ENCODE measurements around the gene TSNAX.

The TSNAX gene

DNA sequence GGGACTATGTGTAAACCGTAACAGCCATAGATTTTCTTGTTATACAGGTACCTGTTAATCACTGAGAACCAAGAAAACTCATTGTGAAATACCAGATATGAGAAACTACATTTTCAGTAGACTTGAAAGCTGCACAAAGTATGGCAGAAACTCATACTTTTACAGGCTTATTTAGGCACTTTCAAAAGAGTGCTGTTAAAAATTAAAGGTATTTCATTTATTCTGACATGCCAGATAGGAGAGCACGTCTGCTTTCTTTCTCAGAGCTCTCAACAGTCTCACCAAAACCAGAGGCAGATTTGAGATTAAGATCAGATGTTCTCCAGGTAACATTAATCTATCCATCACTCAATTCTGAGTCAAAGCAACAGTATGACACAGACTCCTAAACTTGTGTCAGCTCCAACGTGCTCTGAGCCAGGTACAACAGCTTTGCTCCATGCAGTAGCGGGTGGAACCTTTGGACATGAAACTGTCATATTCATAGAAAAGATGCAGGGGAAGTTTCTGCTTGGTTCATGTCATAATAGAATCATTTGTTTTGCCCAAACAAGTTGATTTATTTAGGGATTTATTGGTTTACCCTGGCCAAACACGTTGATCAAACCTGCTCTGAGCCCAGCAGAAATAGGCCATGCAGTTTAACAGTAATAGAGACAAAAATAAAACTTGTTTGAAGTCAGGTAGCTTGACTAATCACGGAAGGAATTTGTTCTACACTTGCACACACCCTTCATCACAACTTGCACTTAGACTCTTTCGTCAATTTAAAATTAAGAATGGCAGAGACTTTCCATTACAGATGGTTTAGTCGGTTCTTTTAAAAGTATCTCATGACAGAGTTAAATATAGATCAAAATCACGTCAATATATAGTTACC lies 20.8 kb upstream of the TSNAX start:
- TF ChIP-seq GATA3 (IDR thresholded peaks at IDR 0.05; ENCODE audit: low read depth, low read length) (no peak; the same call in 1 of the 2 replicates), GATA2 (IDR thresholded peaks at IDR 0.05; ENCODE audit: low read depth, low read length) (peak; percentile 37; the same call in 1 of the 2 replicates)

GRCh38 chr1:231508497-231508896 lies 20.0 kb upstream of the TSNAX start:
- TF ChIP-seq GATA2 (IDR thresholded peaks at IDR 0.05; ENCODE audit: low read depth, low read length) (no peak), GATA3 (IDR thresholded peaks at IDR 0.05; ENCODE audit: low read depth, low read length) (no peak)

DNA sequence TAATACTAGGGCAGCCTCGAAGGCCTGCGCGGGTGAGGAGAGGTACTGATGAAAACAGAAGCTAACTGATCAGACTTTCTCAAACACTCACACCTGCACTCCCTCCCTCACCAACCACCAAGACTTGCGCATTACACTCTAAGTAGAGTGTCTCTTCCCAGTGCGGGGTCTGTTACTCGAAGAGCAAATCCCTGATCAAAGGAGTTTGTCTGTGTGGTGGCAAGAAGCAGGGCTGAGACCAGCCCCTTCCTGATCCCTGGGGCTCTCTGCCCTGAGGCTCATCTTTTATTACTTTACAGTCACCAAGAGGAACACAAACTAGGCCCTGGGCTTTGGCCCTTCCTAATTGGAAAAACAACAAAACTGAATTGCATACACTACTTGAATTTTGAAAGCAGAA lies 19.5 kb upstream of the TSNAX start:
- no peak for TF ChIP-seq GATA2 (IDR thresholded peaks at IDR 0.05; ENCODE audit: low read depth, low read length)
- TF ChIP-seq GATA3 (IDR thresholded peaks at IDR 0.05; ENCODE audit: low read depth, low read length) = no peak

- TF ChIP-seq GATA3 (IDR thresholded peaks at IDR 0.05; ENCODE audit: low read depth, low read length) (no peak), GATA2 (IDR thresholded peaks at IDR 0.05; ENCODE audit: low read depth, low read length) (no peak)
Observed at GRCh38 chr1:231512147-231512698, 16.2 kb upstream of the TSNAX start.

DNA sequence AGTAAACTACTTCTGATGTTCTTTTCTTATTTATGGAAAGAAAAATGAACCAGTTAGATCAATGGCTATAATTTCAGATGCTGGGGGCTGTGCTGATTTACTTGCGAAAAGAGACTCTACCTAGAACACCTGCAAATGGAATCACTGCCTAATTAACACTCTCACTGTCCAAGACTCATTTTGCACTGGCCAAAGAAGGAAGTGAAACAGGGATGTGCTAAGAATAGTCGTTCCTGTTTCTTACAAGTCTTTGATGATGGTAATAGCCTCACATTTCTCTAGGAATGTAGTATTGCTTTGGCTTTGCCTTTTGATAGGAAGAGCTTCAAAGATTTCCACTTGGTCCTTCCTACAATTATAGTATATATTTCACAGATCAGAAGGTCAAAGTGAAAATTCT lies 12.7 kb upstream of the TSNAX start:
- TF ChIP-seq GATA2 (IDR thresholded peaks at IDR 0.05; ENCODE audit: low read depth, low read length) = no peak
- TF ChIP-seq GATA3 (IDR thresholded peaks at IDR 0.05; ENCODE audit: low read depth, low read length) = no peak

DNA sequence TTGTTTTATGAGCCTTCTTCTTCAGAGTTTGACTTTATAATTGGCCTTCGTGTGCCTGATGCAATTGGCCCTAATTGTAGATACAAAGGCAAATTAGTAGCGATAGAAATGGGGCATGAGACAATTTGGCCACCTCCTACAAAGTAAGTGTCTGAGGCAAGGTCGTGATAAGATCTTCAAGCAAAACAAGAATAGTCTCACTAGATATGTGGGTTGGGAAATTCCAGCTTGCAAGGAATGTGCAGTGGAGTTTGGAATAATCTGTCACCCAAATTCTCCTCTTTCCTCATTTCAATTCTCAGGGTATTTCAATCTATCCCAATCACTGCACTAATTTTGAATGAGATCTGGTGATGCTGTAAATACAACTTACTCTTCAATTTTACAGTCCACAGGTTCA lies 11.4 kb upstream of the TSNAX start:
- TF ChIP-seq GATA2 (IDR thresholded peaks at IDR 0.05; ENCODE audit: low read depth, low read length) = no peak
- TF ChIP-seq GATA3 (IDR thresholded peaks at IDR 0.05; ENCODE audit: low read depth, low read length) = no peak

- TF ChIP-seq GATA3 (IDR thresholded peaks at IDR 0.05; ENCODE audit: low read depth, low read length) (no peak), GATA2 (IDR thresholded peaks at IDR 0.05; ENCODE audit: low read depth, low read length) (no peak)
Observed at GRCh38 chr1:231518485-231519034, 9.9 kb upstream of the TSNAX start.

DNA sequence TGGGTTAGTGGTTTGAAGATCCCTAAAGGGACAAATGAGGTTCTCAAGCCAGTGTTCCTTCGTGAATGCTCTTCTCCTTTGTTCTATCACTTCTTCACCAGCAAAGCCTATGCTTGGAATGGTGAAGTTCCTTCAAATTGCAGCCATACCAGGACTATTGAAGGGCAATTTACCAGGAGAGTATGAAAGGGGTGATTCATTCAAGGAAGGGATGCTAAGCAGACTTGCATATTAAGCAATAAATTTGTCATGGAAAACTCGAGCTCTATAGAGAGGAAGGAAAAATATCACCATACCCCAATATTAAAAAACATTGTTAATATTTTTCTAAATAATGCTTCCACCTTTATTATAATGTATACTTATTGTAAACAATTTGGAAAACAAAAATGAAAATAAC lies 9.3 kb upstream of the TSNAX start:
- TF ChIP-seq GATA2 (IDR thresholded peaks at IDR 0.05; ENCODE audit: low read depth, low read length) = no peak
- no peak for TF ChIP-seq GATA3 (IDR thresholded peaks at IDR 0.05; ENCODE audit: low read depth, low read length)

- no peak for TF ChIP-seq GATA2 (IDR thresholded peaks at IDR 0.05; ENCODE audit: low read depth, low read length)
- no peak for TF ChIP-seq GATA3 (IDR thresholded peaks at IDR 0.05; ENCODE audit: low read depth, low read length)
Observed at GRCh38 chr1:231522038-231522437, 6.4 kb upstream of the TSNAX start.

DNA sequence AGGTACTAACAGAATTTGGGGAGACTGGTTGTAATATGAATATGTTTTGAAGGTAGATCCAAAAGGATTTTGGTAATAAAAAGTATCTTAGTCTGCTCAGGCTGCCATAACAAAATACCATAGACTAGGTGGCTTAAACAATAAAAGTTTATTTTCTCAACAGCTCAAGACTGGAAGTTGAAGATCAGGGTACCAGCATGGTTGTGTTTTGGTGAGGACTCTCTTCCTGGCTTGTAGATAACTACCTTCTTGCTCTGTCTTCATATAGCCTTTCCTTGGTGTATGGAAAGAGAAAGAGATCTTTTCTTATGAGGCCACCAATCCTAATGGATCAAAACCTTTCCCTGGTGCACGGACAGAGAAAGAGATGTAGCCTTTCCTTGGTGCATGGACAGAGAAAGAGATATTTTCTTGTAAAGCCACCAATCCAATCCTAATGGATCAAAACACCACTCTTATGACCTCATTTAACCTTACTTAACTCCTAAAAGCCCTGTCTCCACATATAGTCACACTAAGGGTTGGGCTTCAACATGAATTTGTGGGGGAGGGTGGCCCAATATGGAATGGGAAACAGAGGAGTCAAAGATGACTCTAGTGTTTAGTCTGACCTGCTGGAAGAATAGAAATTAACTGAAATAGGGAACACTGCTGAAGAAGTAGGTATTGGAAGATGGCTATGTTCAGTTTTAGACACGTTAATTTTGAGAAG lies 5.4 kb upstream of the TSNAX start:
- no peak for TF ChIP-seq GATA2 (IDR thresholded peaks at IDR 0.05; ENCODE audit: low read depth, low read length)
- TF ChIP-seq GATA3 (IDR thresholded peaks at IDR 0.05; ENCODE audit: low read depth, low read length) = no peak

DNA sequence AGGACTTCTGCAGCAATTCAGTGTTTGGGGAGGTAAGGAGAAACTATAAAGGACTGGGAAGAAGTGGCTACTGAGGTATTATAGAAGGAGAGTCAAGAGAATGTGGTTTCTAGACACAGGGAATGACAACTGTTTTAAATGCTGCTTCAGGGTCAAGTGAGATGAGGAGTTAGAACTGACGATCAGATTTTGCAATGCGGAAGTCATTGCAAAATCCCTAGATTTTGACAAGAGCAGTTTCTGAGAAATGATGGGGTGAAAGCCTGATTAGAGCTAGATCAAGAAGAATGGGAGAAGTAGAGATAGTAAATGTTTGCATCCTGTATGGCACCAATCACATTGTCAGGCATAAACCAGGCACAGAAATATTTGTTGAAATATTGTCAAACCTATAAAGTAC lies 4.7 kb upstream of the TSNAX start:
- TF ChIP-seq GATA2 (IDR thresholded peaks at IDR 0.05; ENCODE audit: low read depth, low read length) = no peak
- TF ChIP-seq GATA3 (IDR thresholded peaks at IDR 0.05; ENCODE audit: low read depth, low read length) = no peak

DNA sequence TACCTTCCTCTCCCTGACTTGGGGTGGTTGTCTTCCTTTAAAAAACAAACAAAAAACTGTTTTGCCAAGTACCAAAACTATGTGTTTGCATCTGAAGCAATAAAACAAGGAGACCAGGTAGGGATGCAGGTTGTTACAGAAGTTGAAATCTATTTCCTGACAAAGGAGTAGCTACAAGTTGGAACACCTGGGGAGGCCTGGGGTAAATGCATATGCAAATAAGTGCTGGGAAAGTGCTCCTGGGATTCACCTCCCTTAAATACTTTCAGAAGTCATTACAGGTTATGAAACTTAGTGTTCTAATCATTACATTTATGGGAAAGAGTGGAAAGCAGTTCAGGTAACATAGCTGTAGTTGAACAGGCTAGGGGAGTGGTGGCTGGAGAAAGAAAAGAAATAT lies 1.9 kb upstream of the TSNAX start:
- TF ChIP-seq GATA2 (IDR thresholded peaks at IDR 0.05; ENCODE audit: low read depth, low read length) (no peak), GATA3 (IDR thresholded peaks at IDR 0.05; ENCODE audit: low read depth, low read length) (no peak)

GRCh38 chr1:231527586-231528171 lies 790 bp upstream of the TSNAX start:
- TF ChIP-seq GATA3 (IDR thresholded peaks at IDR 0.05; ENCODE audit: low read depth, low read length) (no peak), GATA2 (IDR thresholded peaks at IDR 0.05; ENCODE audit: low read depth, low read length) (no peak)

DNA sequence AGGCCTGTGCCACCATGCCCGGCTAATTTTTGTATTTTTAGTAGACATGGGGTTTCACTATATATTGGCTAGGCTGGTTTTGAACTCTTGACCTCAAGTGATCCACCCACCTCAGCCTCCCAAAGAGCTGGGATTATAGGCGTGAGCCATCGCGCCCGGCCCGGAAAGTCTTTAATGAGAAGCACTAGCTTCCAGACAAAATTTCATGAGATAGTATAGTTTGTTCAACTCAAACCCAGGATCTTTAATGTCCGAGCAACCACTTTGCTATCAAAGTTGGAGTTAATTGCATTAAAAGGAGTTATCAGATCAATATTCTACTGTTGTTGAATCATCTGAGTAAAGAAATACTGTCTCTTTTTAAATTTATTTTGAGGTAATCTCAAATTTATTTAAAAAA lies 4.8 kb downstream of the TSNAX start:
- no peak for TF ChIP-seq GATA2 (IDR thresholded peaks at IDR 0.05; ENCODE audit: low read depth, low read length)
- no peak for TF ChIP-seq GATA3 (IDR thresholded peaks at IDR 0.05; ENCODE audit: low read depth, low read length)

Data from SH-SY5Y (cell line).